HG02642 (cell line): Measurements from ENCODE around the gene APOC3.

Experiments used
- ATAC-seq: cut with Tn5 transposase; IDR thresholded peaks from one replicate; pipeline ENCODE4 v1.9.1; 2021; ENCODE audit warnings: mild to moderate bottlenecking; ENCODE audit not compliant: unreplicated experiment, poor library complexity

The APOC3 gene

DNA sequence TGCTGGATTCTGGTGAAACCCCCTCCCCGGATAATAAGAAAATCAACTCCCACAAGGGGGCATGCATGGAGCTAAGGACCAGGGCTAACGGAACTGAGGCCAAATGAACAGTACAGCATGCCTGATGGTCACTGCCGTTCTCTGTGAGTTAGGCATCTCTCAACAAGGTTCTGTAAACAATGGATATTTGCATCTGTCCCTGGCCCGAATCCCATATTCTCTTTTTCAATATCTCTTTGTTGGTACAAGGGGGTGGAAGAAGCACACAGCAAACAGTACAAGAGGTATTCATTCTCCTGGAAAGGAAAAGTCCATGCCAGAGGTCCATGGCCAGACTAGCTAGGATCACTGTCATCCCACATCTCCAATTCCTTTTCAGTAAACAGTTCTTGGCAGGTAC is 39.9 kb downstream of the APOC3 start:
- no peak for ATAC-seq

DNA sequence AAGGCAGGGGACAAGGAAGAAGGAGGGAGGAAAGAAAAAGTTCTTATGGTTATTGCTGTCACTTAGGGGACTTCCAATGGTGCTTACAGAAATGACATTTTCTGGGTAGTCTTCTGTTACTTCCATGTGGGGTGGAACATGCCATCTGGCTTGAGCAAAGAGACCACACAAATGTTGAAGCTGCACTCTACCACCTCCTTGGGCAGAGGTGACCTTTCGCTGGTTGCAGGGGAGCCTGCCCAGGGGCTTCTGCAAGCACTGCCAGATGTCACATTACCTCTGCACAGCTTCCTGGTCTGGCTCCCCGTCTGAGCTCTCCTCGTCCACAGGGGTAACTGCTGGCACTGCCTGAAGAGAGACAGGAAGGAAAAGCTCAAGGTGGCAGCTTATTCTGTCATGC is 40.3 kb downstream of the APOC3 start:
- no peak for ATAC-seq

DNA sequence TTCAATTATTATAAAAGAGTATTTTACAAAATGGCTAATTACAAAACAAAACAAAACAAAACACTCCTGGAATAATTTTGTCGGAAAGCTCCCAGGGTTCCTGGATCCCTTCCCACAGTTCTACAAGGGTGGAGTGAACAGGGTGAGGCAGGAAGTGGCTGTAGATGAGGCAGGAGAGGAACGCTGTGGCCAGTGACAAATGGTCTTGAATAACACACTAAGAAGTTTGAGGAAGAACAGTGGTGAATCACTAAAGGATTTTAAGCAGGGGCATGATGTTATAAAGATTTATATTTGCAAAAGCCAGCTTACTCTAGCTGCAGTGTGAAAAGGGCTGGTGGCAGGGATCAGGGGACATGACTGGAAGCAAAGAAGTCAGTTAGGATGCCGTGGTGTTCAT is 41.5 kb downstream of the APOC3 start:
- no peak for ATAC-seq

DNA sequence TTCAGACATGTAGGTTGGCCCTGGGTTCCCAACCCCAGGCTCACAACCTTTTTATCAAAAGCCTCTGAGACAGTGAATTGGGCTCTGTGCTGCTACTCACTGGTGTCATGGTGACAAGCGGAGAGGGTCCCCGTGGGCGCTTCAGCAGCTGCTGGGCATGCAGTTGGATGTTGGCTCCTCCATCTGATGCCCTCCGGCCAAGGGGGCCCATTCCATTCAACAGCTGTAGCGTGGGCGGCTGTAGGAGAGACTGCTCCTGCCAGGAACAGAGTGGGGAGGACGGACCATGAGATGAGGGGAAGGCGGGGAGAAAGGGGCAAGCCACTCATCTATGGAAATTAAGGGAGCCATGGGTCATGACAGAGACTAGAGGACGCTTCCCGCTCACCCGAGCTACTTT is 43.7 kb downstream of the APOC3 start:
- ATAC-seq: no peak

DNA sequence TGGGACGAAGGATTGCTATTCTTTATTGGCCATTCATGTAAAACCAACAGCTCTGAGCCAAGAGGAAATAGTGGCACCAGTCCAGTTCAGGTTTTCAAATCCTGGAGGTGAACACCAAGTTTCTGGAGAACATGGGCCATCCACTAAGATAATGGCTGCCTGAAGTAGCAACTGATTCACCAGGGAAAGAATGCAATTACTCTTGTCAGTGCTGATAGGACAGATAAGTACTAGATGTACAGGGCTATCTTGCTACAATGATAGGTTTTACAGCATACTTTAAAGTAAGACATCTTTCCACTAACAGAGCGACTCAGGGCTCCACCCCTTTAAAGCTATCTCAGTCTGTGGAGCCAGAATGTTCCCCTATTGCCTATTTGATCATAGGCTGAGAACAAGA is 44.5 kb downstream of the APOC3 start:
- no peak for ATAC-seq

DNA sequence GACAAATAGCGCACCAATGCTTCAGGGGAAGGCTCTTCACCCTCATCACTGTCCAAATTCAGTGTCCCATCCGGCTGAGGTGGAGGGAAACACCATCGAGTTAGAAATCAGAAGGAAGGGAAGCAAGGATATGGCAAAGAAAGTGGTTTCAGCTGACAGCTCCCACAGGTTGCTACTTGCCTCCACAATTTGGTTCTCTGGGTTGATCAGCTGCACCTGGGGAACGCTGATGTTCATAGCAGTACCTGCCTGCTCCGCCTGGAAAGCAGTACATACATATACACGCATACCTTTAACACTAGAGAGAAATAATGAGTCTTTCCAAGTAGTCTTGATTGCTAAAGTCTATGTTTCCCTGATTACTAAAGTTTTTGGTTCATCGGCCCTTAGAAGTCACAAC is 45.5 kb downstream of the APOC3 start:
- no peak for ATAC-seq

DNA sequence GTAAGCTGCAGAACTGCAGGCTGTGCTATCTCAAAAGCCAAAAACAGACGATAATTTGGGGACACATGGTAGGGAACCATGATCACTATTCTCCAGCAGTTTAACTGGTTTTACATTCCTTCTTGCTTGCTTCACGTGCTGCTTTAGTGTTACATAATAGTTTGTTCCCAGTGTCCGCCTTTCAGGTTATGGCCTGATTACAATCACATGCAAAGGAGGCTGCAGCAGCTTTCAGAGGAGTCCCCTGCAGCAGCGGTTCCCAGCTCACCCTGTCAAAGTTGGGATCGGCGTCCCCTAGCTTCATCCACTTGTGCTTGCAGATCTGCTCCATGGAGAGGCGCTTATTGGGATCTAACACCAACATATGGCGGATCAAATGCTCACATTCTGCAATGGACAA is 46.9 kb downstream of the APOC3 start:
- ATAC-seq: no peak

DNA sequence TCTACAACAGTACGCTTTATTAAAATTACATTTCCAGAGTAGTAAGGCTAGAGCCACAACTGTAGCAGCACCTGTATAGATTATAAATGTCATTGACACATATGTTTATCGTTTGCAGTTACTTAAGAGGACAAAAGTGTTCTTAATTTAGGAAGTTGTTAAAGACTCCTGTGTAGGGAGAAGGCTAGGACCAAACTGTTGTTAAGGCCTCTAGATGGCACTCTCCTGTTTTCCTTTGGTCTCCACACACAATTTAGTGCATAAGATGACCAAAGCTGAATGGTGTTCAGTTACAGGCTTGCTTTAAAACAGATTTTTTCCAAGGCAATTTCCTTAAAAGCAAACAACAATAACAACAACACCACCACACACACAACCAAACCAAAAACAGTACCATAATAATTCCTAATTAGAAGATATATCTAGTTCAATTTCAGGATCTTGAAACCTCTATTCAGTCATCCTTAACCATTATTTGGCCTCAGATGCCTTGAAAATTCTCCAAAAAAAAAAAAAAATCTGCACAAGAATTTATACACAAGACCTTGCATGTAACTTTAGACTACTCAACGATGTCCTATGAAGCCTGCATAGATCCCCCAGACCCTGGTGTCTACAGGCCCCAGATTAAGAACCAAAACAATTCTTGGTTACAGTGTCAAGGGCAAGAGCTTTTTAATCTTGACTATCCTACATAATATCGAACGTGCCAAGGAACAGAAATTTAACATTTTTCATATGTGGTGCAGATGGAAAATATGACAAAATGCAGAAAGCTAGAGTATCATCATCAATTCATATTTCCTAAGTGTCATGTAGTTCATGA is 50.3 kb downstream of the APOC3 start:
- no peak for ATAC-seq

DNA sequence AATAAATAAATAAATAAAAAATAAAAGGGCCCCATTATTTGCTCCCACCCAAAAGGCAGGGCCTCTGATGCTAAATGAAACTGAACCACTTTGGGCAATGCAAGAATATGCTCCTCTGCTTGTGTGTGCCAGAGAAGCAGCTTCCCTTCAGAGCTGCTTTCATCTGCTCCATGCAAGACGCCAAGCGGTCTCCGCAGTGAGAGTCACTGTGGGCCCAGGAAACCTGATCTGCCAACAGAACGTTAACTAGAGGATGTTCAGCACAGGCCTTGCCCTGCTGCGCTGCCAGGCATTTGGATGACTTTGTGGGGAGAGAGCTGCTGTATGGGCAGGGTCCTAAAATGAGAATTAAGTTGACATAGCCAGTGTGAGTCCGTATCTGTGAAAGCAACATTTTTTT is 51.4 kb downstream of the APOC3 start:
- ATAC-seq: no peak

DNA sequence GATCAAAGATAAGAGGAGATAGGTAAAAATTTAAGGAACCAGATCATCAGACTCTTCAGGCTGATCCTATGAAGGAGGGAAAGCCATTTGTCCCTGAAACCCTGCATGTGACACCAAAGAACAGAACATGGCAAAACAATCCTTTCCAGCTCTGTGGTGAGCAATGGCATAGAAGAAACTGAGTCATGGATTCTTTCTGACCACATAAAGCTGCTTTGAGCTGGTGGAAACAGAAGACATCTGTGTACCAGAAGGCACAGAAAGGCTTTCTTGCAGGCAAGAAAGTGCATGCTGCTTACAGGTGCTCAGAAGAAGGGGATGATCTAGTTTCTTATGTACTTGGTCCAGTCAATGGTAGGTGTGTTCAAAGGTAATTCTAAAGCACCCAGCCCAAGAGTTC is 52.7 kb downstream of the APOC3 start:
- no peak for ATAC-seq
